Inflammatory macrophage (primary cell): ENCODE data around the gene AGL.
"Not testable (repeated sequence)": the region's sequence is repeated elsewhere in the genome, so short reads cannot be mapped to it uniquely, and the experiment has no call there.

Source experiments
- DNase-seq, 2 donors: peaks; one replicate each; pipeline ENCODE4 v3.0.0-alpha.2; 2020 to 2022

Gene AGL

DNA sequence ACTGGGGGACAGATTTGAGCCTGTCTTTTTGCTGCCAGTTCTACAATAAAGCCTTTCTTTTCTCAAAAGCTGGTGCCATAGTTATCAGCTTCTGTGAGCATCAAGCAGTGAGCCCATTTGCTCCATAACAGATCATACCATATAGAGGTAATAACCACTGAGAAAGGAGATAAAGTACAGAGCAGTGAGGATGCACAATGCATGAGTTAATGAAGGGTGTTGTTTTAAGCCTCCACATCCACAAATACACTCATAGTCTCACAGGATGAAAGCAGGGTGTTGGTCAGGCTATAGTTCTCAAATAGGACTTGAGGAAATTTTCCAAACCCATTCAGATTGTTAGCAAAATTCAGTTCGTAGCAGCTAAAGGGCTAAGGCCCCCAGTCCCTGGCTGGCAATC, 94.0 kb downstream of the AGL start:
- DNase-seq, result no peak

DNA sequence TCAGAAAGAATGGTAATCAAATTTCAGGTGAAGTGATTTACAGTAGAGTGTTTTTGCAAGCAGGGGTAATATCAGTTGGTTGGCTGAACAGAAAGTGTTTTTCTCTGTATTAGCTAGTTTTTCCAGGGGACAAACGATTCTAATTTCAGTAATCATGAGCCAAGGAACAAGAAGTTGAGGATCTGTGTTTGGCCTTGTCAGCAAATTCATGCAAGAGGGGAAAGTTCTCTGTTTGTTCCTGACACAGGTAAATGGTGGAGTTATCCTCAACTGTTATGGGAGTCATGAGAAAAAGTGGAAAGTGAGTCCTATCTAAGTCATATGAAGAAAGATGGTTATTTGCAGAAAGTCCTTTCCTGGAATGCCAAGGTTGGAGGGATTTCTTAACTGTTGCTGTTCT, 95.0 kb downstream of the AGL start:
- no peak for DNase-seq

DNA sequence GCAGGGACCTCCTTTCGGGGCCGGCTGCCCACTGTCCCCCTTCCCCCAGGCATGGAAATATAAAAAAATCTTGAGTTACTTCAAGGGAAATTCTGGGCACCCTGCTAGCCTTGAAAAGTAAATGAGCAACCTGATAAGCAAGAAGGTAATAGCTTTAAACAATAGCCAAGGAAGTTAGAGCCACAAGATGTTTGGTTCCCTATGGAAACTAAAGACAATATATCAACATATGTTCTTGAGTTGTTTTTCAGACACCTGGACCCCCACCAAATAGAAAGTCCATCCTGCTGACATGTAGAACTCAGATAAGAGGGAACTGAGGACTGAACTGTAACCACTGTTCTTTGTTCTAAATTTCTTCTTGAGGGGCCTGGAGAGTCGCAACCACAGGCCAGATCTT, 100.3 kb downstream of the AGL start:
- DNase-seq, result no peak

DNA sequence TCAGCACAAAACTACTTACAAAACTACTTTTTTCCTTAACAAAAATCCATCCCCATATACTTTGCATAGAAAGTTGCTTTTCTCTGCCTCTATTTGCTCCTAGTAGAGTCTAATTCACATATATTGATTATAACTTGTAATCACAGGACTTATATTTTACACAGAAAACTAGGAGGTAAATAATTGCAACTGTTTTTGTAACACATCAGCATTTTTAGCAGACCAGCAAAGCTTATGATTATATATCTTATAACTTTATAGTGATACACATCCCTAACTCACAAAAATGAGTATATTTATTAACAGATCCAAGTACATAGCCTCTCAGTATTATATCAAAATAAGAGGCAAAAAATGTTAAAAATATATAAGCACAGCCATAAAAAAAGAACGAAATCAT, 102.4 kb downstream of the AGL start:
- DNase-seq, result no peak

DNA sequence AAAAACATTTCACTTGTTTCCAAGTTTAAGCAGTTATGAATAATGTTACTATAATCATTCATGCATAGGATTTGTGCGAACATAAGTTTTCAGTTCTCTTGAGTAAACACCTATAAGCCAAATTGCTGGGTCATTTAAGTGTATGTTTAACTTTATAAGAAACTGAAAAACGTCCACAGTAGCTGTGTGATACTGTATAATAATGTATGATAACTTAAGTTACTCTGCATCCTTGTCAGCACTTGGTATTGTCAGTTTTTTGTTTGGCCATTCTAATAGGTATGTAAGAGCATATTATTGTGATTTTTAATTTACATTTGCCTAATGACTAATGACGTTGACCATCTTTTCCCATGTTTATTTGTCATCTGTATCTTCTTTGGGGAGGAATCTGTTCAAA, 105.2 kb downstream of the AGL start:
- no peak for DNase-seq

DNA sequence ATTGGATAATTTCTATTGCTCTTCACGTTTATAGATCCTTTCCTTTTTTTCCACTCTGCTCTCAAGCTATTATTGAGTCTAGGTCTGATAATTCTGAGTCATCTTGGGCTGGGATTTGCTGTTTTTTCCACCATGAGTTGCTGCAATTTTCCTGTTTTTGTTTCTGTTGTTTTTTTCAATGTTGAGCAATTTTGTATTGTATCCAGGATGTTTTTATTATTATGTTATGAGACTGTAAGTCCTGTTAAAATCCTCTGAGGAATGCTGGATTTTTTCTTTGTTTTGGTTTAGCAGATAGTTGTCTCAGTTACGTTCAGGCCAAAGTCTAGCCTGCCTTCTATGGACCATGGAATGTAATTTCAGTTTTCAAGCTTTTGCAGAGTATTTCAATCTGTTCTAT, 106.6 kb downstream of the AGL start:
- no peak for DNase-seq

DNA sequence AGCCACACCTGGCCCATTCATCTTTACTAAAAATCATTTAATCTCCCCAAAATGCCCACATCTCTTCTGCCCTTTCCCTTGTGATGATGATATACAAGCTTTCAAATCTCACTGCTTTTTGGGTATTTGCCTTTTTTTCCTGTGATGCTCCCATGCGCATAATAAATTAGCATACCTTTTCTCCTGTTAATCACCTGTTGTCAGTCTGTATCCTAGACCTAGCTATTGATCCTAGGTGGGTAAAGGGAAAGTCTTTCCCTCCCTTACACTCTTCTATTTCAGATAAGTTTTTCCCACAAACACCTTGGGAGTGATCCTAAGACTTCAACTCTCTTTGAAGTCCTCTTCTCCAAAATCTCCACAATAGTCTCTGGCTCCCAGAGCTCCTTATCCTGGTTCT, 107.7 kb downstream of the AGL start:
- DNase-seq, result no peak

DNA sequence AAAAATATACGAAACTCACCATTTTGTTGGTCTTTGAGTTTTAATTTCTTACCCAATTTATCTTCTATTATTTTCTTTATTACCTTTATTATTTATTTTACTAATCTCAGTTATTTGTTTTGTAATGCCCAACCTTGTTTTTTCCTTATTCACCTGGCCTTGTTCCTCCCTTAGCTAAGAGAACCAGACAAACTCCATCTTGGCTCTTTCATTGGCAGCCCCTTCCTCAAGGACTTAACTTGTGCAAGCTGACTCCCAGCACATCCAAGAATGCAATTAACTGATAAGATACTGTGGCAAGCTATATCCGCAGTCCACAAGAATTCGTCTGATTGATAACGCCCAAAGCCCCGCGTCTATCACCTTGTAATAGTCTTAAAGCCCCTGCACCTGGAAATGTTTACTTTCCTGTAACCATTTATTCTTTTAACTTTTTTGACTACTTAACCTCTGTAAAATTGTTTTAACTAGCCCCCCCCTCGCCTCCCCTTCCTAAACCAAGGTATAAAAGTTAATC, 109.1 kb downstream of the AGL start:
- DNase-seq, result not testable (repeated sequence)

DNA sequence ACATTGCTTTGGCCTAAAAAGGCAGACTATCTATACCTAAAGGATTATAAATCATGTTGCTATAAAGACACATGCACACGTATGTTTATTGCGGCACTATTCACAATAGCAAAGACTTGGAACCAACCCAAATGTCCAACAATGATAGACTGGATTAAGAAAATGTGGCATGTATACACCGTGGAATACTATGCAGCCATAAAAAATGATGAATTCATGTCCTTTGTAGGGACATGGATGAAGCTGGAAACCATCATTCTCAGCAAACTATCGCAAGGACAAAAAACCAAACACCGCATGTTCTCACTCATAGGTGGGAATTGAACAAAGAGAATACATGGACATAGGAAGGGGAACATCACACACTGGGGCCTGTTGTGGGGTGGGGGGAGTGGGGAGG, 110.1 kb downstream of the AGL start:
- not testable (repeated sequence) for DNase-seq

DNA sequence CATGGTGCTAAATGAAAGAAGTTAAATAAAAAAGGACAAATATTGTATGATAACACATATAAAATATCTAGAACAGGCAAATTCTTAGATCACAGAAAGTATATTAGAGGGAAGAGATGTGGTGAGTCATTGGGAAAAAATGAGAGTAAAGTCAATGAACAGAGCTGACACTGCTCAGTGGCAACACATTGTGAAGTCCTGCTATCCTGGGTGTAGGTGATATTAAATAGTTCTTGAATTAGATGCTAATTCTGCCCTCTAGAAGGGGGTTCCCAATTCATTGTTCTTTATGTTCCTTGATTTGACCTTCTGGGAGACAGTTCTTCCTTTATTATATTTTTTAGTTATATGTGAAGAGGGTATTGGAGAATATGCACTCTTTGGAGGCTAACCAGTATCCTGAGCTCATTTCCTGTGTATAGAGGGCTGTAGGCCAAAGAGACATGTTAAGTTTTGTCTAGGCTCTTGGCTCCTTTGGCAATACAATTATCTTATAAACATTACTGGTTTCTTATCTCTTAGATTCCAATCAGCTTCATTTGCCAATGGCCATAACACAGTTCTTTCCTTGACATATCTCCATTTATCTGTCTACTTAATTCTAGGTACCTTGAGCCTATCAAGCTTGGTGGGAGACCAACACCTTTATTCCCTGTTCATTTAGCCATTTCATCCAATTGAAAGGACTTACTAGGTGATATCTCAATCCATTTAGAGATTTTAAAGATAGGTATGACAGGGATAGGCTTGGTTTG, 113.1 kb downstream of the AGL start:
- DNase-seq, result no peak

DNA sequence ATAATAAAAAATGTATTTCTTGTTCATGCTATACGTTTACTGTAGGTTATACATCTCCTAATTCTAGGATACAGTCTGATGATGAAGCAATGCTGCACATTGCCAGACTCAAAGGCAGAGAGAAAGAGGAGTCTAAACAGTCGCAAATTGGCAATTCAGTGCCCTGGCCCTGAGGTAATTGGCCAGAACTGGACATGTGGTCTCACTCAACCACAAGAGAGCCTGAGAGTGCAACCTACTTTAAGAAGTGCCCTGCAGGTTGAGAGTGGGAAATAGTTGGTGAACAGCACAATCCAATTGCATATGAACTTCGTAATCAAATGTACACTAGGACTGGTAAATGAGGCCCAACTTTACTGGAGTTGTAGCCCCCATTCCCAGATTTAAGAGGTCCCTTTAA, 114.6 kb downstream of the AGL start:
- DNase-seq, result no peak

DNA sequence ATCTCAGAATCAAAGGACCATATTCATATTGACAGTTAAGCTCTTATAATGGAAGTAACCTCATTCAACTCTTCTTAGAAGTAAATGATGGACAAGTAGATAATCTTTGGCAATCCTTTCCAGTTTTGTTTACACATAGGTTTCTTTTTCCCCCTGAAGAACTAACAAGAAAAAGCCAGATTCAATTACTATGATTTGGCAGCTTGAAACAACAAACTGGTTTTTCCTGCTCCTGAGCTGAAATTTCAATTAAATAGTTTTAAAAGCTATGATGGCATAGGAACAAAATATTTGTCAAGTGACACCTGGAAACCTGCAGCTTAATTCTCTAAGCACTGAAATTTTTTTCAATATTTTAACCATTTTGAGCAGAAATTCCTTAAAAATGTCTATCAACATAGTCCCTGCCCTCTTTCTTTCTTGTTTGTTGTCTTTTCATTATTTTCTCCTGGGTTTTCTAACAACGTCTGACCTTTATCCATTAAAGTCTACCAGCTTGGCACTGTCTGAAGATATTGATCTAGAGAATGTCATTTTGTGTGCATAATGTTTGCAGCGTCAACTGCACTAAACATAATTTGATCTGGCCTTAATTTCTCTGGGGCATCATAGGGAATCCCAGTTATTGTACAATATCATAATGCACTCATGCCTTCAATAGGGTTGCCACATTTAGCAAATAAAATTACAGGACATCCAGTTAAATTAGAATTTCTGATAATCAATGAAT, 115.7 kb downstream of the AGL start:
- DNase-seq, result no peak

DNA sequence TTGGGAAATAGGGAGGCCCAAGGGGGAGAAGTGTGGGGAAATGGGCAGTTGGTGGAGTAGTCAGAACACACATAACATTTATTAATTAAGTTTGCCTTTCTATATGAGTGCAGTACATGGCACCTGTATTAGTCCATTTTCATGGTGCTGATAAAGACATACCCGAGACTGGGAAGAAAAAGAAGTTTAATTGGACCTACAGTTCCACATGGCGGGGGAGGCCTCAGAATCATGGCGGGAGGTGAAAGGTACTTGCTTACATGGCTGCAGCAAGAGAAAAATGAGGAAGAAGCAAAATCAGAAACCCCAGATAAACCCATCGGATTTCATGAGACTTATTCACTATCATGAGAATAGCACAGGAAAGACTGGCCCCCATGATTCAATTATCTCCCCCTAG, 118.1 kb downstream of the AGL start:
- no peak for DNase-seq

DNA sequence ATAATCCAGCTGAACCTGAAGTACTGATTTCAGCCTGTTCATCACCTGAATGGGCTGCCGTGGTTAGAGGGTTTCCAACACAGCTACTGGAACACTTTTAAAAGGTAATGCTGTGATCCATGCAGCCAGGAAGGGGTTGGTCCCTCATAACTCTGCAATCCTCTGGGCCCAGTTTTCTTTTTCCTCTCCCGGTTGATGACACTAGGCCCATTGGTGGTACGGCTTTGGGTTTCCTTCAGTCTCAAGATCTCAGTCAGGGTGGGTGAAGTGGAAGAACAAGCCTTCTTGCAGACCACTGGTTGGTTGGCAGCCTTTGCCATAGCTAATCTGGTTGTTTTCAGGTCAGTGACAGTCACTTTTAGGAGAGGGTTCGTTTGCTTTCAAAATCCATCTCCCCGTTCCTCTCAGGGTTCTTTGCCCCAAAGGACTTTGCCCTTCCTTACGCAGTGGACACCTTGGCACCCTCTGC, 119.1 kb downstream of the AGL start:
- DNase-seq, result peak in 1 of 2 donors; percentile 0

DNA sequence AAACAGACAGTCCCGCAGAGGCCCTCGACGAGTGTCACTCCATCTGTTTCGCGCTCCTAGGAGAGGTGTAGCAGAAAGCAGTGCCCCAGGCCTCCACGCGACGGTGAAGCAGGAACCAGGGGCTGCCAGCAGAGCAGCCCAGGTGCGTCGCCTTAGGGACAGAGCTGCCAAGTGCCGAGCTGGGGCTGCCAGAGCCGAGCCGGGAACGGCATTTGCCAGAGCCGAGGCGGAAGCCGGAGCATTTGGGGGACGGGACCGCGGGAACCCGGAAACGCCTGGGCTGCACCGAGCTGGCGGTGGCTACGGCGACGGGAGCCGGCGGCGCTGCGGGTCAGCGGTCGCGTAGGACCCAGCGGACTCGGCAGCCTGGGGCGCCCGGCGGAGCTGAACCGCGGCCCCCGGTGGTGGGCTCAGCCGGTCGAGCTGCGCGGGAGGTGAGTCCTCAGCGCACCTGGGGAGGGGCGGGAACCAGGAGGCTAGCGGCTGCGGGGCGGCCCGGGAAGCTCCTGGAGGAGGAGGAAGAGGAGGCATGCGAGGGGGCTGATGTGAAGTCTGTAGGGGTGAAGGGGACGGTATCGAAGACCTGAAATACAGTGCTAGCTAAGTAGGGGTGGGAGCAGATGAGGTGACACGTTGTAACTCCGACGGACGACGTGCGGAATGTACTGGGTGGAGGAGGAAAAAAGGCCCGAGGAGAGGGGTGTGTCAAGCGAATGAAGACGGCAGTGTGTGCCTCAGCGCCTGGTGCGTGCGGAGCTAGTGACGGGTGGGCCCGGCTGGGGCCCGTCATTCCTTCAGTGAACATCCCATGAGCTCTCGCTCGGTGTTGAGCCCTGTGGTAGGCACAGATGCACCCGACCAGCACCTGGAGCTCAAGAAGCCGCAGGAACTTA, 119.8 kb downstream of the AGL start, which contains the start of gene SLC35A3:
Gene SLC35A3 (plus strand): TSS at position 268 of the 893 bp plus-strand sequence. CDS start 23,559 bp downstream, outside the sequence.
- DNase-seq, result peak; percentile 75 to 82

DNA sequence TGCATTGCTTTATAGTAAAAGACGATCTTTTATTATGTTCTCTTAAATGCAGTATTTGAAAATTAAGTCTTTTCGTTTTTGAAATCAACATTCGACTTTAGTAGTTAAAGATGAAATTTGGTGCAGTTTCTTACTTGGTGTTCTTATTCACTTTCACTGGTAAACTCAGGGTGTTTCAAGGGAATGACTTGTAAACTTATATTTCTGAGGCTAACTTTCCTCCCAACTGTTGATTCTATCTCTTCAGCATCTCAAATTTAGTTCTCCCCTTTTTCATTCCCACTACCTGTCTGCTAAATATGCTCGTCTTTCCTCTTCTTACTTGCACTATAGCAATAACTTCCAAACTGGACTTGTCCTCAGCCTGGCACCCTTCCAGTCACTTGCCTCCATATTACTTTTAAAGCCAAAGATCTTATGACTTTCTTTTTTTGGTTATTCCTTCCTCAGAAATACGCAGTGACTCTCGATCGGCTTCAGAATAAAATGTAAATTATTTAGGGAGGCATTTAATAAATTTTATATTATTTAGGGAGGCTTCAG, 120.6 kb downstream of the AGL start:
- no peak for DNase-seq

DNA sequence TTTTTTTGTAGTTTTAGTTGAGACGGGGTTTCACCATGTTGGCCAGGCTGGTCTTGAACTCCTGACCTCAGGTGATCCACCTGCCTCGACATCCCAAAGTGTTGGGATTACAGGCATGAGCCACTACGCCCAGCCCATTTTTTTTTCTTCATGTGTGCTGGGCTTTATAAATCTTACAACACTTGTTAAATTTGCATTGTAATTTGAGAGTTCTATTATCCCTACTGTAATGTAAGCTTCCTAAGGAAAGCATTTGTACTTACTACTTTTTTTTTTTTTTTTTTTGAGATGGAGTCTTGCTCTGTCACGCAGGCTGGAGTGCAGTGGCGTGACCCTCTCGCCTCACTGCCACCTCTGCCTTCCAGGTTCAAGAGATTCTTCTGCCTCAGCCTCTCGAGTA, 121.9 kb downstream of the AGL start:
- DNase-seq, result not testable (repeated sequence)
